HG02642 (cell line): ENCODE data around the gene SPECC1L.

Experiments used
- ATAC-seq: cut with Tn5 transposase; IDR thresholded peaks from one replicate; pipeline ENCODE4 v1.9.1; 2021; ENCODE audit warnings: mild to moderate bottlenecking; ENCODE audit not compliant: unreplicated experiment, poor library complexity

Gene SPECC1L

DNA sequence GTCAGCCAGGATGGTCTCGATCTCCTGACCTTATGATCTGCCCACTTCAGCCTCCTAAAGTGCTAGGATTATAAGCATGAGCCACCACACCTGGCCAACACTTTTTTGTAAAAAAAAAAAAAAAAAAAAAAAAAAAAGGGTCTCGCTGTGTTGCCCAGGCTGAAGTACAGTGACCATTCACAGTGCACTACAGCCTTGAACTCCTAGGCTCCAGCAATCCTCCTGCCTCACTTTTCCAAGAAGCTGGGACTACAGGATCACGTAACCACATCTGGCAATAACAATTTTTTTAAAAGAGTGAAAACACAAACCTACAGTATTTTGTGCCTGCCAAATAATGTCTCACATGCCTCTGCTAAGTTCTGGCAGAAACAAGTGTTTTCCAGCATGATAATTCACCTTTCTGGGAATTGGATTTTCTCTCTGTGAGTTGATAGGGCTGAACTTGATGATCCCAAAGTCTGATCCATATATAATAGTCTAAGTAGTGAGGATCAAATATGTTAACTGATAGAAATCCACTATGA, 187.3 kb downstream of the SPECC1L start:
- no peak for ATAC-seq

DNA sequence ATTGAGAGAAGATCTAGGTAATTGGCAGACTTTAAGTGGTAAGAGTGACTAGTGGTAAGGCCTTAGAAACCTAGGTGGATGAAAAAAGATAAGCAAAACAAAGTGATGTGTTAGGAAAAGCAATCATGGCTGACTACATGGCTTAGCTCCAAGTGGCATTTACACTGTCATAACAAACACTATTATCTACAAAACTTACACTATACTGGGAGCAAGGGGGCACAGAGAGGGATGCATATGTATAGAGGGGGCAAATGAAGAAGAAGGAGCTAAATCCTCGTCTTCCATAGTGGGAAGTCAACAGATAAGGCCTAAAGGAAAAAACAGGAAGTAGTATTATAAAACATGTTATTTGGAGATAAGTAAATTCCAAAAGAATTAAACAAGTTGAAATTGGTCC, 189.3 kb downstream of the SPECC1L start:
- no peak for ATAC-seq

DNA sequence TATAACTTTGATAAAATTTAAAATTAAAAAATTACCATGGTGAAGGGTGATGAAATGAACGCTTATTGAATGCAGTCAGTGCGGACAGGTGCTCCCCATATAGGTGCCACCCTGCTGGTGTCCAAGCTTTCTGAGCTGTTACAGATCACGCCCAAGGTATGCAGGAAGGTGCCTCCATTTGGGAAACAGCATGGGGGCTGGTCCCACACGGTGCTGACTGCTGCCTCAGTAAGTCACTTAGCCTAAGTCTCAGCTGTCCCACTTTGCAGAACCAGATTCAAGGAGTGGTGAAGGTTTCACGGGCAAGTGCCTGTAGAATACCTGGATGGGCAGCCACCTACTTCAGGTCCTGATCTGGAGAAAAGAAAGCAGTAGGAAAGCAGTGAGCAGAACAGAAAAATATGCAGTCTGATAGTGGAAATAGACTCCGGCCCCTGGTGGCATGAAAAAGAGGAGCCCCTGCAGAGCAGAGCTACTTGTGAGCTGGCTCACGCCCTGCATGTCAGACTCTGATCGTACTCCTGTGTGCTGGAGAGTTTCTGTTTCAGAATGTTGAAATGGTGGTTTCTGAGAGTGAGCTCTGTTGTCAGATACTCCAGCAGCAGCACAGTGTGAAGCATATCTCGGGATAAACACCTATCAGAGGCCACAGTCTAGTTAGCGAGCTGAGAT, 189.9 kb downstream of the SPECC1L start:
- peak; percentile 47 for ATAC-seq

DNA sequence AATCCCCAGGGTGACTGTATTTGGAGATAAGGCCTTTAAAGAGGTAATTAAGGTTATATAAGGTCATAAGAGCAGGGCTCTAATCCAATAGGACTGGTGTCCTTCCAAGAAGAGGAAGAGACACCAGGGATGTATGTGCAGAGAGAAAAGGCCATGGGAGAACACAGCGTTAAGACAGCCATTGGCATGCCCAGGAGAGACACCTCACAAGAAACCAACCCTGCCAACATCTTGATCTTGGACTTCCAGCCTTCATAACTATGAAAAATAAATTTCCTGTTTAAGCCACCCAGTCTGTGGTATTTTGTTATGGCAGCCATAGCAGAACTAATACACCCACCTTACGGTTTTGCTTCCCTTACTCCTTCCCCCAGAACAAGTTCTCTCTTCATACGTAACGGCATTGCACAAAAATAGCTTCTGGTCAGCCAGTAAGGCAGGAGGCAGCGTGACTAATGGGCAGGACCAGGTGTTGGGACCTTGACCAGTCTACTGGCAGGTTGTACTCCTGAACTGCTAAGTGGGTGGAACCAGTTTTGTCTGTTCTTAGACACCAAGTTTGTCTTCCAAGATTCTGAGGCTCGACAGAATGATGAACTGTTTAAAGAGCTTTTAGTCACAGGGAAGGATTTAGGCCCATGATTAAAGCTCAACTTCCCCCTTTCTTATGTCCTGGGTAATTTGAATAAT, 192.6 kb downstream of the SPECC1L start:
- ATAC-seq, result no peak

DNA sequence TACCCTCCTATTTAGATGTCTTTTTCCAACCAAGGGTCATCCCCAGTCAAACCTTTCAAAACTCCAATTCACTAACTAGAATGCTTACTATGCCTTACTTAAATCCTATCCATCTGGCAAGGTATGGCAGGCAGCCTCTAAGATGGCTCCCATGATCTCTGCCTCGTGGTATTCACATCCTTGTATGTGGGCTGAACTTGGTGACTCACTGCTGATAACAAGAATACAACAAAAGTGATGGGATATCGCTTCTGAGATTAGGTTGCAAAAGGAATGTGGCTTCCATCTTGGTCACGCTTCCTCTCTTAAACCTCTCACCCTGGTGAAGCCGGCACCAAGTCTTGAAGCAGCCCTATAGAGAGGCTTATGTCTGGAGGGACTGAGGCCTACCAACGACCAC, 194.9 kb downstream of the SPECC1L start:
- no peak for ATAC-seq

DNA sequence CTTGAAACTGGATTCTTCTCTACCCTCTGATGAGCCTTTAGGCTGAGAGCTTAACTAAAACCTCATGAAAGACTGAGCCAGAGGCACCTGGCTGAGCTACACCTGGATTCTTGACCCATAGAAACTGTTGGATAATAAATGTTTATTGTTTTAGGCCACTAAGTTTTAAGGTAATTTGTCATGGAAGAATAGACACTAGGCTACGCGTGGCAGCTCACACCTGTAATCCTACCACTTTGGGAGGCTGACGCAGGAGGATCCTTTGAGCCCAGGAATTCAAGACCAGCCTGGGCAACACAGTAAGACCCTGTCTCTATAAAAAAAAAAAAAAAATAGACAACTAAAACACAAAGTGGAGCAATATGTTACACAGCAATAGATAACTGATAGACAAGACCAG, 195.3 kb downstream of the SPECC1L start:
- ATAC-seq, result no peak

DNA sequence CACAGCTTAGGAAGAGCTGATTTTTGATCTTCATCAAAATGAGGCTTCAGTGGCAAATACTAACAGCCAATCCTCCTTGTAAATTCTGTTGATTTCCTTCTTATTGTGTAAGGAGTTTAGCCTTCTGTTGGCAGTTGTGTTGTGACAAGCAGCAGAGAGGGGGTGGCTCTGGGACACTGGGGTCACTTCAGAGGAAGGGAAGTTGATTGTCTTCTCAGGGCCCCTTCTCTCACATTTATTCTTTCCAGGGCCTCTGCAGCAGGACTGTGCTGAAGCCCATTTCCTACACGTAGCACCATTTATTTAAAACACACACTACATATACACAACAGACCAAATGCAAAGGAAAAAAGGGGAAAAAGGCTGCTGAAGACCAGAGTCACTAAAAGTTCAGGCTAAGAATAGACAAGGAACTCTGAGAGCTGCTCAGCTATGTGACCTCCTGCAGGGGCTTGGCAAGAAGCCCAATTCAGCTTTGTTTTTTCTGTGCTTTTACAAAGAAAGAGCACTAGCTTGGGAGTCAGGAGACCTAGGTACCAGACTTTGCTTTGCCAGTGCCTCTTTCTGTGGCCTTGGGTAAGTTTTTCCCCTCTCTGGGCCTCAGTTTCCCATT, 196.2 kb downstream of the SPECC1L start:
- ATAC-seq, result no peak

DNA sequence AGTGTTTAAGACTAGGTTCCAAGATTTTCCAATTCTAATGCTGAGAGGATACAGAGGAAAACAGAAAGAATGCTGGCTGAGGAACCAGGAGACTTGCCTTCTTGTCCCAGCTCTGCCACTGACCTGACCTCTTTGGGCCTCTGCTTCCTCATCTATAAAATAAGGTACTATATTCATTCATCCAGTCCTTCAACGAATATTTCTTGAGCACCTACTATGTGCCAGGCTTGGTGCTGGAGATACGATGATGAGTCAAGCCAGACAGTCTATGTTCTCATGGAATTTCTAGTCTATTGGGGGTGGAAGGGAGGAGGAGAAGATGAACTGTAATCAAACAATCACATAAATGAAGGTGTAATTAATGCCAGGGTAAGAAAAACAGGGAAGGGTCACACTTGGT, 196.7 kb downstream of the SPECC1L start:
- ATAC-seq, result no peak
